ENCODE measurements around the gene KANSL3.
"Not testable (repeated sequence)": the region's sequence is repeated elsewhere in the genome, so short reads cannot be mapped to it uniquely, and the experiment has no call there.

GRCh38 chr2:96553957-96554292 is 84.2 kb downstream of the KANSL3 start:
- TF ChIP-seq, protein P1, sequence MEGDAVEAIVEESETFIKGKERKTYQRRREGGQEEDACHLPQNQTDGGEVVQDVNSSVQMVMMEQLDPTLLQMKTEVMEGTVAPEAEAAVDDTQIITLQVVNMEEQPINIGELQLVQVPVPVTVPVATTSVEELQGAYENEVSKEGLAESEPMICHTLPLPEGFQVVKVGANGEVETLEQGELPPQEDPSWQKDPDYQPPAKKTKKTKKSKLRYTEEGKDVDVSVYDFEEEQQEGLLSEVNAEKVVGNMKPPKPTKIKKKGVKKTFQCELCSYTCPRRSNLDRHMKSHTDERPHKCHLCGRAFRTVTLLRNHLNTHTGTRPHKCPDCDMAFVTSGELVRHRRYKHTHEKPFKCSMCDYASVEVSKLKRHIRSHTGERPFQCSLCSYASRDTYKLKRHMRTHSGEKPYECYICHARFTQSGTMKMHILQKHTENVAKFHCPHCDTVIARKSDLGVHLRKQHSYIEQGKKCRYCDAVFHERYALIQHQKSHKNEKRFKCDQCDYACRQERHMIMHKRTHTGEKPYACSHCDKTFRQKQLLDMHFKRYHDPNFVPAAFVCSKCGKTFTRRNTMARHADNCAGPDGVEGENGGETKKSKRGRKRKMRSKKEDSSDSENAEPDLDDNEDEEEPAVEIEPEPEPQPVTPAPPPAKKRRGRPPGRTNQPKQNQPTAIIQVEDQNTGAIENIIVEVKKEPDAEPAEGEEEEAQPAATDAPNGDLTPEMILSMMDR (IDR thresholded peaks at IDR 0.05) = not testable (repeated sequence)
- TF ChIP-seq POLR2A (IDR thresholded peaks at IDR 0.05) = not testable (repeated sequence)

Measured in testis (tissue), 2 donors.